Fibroblast of gingiva (primary cell): ENCODE data around the gene ZNF785.
"Not testable (repeated sequence)": the region's sequence is repeated elsewhere in the genome, so short reads cannot be mapped to it uniquely, and the experiment has no call there.

Source experiments
- DNase-seq: peaks from one replicate; pipeline ENCODE4 v3.0.0-alpha.2; 2011; ENCODE audit warnings: low read depth

The ZNF785 gene

DNA sequence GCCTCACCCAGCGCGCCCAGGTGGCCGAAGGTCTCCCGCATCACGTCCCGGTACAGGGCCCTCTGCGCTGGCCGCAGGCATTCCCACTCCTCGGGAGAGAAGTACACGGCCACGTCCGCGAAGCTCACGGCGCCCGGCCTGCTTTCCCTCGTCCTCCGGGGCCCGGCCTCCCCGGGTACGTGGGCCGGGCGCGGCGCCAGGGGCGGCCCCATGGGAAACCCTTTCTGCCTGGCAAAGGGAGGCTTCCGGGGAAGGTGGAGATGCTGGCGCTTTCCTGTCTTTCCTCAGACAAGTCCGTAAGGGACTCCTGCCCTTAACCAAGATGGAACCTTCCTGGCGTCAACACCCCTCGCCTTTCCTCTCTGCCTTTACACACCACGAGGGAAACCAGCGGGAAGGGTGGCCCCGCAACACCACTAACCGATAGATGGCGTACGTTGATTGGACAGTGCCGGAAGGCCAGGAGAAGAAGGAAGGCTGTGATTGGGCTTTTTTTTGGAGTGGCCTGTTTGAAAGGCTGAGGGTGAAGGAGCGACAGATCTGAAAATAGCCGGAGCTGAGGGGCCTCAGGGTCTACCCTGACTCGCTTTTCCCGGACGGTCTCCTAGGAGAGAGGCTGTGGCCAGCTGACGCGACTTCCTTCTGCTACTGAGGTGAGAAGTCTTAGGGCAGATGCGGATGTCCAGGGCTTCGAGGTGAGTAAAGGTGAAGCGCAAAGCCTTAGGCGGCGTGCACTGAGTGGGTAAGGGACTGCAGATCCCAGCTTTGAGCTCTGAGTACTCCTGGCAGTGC, at the start of gene ZNF785:
TSS of gene ZNF785 (minus strand) at position 298 of the 792 bp plus-strand sequence. CDS start at position 212, 86 bp downstream.
- peak; percentile 99 for DNase-seq

DNA sequence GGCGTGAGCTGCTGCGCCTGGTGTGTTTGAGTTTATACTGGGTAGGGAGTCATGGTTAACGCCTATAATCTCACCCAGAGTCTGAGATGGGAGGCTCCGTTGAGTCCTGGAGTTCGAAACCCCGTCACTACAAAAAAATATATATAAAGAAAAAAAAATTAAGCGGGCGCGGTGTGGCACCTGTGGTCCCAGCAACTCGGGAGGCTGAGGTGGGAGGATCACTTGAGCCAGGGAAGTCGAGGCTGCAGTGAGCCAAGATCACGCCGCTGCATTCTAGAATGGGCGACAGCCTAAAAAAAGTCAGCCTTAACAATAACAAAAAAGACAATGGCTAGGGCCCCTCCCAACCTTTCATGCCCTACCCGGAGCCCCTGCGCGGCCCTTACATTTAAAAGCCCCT, 48.0 kb upstream of the ZNF785 start:
- DNase-seq = no peak

DNA sequence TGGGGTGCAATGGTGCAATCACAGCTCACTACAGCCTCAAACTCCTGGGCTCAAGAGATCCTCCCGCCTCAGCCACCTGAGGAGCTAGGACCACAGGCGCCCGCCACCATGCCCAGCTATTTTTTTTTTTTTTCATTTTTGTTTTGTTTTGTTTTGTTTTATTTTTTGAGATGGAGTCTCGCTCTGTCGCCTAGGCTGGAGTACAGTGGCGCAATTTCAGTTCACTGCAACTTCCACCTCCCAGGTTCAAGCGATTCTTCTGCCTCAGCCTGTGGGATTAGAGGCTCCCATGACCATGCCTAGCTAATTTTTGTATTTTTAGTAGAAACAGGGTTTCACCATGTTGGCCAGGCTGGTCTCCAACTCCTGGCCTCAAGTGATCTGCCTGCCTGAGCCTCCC, 47.0 kb upstream of the ZNF785 start:
- not testable (repeated sequence) for DNase-seq

DNA sequence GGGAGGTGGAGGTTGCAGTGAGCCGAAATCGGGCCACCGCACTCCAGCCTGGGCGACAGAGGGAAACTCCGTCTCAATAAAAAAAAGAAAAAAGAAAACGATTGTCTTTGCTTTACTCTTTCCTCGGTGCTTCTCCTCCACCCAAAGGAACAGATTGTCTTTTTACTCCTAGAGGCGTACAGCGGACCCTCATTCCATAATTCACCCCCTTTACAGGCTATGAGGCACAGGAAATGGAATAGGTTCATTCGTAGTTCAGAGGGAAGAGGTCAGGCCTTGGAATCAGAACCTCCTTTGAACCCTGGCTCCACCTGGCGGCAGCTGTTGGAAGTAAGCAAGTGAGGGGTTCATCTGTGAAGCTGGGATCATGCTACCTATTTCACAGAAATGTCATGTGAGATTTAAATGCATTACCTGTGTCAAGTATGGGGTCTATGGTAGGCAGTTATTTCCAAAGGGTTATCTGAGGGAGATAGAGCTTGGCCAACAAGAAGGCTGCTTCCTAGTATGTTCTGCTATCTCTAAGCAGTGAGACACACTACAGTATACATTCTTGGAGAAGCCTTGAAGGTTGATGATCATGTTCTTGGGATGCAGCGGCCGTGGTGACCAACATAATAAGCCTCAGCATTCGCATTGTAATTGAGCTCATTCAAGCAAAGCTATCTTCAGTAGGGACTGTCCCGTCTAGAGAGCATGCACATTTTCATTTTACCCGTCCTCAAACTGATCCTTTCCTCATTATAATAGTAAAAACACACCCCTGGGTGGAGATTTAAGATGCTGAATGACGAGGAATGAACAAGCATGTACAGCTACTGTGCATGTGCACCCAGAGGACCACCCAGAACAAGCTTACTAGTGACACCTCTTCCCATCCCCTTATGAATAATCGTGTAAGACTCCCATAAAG, 43.4 kb upstream of the ZNF785 start:
- peak; percentile 56 for DNase-seq

DNA sequence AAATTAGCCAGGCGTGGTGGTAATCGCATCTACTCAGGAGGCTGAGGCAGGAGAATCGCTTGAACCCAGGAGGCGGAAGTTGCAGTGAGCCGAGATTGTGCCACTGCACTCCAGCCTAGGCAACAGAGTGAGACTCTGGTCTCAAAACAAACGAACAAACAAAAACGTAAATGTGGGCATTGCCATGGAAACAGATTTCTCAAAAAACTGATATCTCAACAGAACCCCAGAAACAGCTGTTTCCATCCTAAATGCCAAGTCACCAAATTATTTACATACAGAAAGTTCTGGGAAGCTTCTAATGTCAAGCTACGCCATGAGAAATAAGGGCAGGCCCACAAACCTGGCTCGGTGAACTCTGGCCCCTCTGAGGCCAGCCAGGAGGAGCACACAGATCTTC, 40.7 kb upstream of the ZNF785 start:
- no peak for DNase-seq

DNA sequence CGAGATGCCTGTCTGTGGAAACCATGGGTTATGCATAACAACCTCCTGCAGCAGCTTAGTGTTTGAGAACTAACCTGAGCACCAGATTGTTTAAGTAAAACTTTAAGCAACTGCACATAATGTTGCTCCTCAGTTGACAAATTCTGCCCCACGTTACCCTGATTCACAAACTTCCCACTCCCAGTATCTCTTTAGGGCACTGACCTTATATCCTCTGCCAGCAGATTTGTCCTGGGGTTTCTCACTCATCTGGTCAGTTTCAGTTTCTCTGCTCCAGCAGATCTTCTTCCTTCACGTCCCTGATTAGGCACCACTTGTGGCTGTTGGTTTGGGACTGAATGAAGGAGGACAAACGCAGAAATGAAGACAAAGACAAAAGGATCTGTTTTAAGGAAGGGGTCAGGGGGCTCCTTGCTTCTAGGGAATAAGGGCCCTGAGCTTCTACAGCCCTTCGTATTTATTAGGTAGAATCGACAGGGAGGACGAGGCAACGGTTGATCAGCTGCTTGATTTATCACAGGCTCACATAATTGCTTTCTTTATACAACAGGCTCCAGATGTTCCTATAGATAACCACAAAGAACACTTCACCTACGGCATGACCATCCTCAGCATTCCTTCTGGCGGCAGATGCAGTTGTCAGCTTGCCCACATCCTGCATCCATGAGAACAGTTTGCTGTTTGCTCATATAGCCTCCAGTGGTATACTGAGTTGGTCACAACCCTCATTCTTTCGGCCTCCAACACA, 38.2 kb upstream of the ZNF785 start:
- no peak for DNase-seq

DNA sequence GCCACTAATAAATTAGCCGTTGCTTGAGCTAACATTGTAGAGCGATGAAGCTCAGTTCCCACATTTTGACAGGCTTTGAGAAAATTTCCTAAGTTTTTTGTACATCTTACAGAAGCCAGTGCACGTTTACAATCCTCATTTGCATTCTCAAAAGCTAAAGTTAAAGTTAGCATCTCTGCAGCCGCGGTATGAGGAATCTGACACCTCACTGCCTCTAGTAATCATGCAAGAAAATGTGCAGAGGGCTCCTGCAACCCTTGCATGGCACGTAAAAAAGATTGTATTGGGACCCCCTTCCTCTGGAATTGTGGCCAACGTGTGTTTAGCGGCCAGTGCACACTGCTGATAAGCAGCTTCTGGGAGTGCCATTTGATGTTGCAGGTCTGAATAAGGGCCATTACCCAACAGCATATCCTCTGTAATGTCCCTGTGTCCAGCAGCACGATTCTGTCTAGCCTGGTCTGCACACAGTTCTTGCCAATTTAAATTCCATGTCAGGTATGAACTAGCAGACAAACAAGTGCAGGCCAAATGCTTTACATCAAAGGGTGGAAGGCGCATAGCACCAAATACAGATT, 37.0 kb upstream of the ZNF785 start:
- no peak for DNase-seq

DNA sequence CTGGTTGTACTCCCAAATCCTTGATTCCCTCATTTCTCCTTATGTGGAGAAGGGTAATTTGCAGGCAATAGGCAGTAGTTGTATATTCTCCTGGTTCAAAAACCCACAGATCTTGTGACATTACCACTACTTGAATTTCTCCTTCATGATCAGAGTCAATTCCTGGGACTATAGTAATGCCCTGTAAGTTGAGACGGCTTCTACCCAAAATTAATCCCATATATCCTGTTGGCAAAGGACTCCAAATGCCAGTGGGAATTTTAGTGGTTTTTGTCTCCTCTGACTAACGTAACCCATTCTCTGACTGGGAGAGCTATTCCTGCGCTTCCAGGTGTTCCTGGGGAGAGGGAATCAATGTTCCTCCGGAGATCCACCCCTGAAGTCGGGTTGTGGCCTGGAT, 36.3 kb upstream of the ZNF785 start:
- DNase-seq = peak; percentile 80

DNA sequence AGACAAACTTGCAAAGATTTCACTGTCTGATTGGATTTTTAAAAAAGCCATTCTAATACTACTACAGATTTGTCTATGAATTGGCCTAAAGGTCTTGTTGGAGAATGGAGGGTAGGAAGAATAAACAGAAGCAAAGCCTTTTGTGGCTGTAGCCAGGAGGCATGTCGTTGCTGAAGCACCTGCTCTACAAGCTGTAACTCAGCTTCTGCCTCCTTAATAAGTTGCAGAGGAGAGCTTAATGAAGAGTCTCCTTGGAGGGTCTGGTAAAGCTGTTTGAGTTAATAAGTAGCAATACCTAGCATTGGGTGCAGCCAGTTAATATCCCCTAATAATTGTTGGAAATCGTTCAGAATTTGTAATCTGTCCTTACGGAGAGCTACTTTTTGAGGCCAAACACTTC, 34.7 kb upstream of the ZNF785 start:
- DNase-seq = no peak

DNA sequence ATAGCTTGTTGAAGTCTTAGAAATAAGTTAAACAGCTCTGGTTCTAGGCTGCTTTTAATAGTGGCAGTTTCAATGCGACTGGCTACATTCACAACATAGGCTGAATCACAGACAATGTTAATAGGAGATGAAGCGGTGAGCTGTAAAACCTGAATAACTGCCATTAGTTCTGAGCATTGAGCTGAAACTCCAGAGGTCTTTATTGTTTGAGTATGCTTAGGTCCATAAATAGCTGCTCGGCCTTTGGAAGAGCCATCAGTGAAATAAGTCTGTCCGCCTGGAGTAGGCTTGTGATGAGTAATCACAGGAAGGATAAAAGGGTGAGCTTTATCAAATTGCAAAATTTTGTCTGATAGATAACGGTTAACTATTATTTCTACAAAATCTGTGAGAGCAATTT, 34.1 kb upstream of the ZNF785 start:
- DNase-seq = no peak

DNA sequence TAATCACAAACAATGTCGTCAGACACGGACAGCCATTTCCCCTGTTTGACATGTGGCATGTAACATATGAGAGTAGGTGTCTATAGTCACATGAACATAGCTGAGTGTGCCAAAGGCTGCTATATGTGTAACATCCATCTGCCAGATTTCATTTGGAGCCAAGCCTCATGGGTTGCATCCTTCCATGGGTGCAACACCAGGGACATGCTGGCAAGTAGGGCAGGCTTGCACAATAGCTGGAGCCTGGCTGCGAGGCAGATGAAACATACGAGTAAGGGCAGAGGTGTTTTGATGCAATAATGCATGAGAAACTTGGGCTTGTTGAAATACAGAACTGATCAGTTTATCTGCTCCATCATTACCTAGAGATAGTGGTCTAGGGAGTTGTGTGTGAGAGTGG, 33.7 kb upstream of the ZNF785 start:
- peak; percentile 83 for DNase-seq

DNA sequence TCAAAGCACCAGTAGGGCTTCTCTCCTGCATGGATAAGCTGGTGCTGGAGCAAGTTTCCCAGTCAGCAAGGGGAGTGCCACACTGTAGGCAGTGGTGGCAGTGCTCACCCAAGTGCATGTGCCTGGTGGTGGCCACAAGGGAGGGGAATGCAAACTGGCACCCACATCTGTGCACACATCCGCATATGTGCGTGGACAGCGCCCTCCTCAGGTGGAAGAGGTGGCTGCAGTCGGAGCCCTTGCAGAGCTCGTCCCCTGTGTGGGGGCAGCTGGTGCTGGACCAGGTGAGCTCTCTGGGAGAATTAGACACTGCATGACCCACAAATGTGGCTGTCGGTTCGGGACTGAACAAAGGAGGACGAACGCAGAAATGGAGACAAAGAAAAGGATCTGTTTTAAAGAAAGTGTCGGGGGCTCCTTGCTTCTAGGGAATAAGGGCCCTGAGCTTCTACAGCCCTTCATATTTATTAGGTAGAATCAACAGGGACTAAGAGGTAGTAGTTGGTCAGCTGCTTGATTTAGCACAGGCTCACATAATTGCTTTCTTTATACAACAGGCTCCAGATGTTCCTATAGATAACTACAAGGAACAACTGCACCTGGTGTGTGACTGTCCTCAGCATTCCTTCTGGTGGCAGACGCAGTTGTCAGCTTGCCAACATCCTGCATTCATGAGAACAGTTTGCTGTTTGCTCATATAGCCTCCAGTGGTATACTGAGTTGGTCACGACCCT, 30.0 kb upstream of the ZNF785 start:
- DNase-seq = peak; percentile 10

DNA sequence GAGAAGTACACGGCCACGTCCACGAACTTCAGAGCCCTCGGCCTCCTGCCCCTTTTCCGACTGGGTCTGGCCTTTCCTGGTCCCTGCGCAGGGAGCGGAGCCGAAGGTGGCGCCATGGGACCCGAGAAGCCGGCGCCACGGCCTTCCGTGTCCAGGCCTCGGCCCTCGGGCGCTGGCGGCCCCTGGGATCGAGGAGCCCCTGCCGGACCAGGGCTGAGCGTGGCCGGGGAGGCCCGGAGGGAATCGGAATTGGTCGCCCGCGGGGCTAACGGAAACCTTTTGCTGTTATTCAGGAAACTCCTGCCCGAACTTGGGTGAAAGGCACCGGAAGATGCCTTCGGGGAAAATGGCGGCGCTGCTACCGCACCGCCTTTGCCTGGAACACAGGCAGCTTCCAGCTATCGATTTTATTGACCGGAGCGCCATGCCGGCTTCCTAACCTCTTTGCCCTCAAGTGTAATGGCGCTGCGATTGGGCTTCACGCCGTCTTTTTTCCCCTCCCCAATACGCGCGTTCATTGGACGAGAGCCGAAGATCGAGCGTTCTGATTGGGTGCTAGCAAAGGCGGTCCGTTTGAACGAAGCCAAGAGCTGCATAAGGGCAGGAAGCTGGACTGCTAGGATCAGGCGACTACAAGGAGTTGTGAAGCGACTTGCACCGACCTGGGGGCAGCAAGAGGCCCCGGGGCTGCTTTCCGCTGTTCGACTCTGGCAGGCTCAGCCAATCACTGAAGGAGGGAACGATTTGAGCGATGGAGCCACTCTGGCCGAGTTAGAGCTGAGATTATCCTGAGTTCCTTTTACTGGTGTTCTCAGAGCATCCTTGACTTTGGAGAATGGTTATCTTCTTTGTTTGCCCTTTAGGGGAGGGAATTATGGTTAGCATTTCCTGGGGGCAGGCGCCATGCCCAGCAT, 24.7 kb upstream of the ZNF785 start, which contains the start of gene ZNF689:
TSS of gene ZNF689 (minus strand) at position 464 of the 914 bp plus-strand sequence. CDS start at position 116, 348 bp downstream.
- DNase-seq = peak; percentile 95

DNA sequence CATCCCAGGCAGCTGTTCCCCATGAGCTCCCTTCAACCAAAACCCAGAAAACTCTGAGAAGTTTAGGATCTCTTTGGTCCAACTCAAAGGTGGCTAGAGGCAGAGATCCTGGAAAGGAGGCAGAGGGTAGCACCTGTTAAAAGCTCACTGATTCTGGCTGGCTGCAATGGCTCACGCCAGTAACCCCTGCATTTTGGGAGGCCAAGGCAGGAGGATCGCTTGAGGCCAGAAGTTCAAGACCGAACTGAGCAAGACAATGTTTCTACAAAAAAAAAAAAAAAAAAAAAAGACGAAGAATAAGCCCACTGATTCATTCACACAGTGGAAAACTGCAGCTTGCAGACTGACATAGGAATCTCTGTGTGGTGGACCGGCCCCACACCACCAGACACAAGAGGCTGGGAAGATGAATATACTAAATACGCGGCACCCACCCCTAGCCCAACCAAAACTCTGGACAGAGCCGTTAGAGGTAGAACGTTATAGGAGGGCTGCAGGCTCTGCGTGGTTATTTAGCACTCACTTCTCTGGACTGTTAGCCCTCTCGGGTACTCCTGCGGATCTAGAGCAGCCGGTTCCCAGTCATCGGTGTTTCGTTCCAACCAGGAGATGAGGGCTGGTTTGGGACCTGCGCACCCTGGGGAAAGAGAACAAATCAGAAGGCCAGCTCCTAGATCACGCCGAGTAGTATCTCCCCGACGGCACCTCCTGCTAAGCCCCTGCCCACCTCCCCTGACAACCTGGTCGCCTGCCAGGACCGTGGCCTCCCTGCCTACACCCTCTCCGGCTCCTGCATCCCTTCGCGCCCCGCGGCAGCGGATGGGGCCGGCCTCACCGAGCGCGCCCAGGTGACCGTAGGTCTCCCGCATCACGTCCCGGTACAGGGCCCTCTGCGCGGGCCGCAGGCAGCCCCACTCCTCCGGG, 23.8 kb upstream of the ZNF785 start:
- peak; percentile 34 for DNase-seq

DNA sequence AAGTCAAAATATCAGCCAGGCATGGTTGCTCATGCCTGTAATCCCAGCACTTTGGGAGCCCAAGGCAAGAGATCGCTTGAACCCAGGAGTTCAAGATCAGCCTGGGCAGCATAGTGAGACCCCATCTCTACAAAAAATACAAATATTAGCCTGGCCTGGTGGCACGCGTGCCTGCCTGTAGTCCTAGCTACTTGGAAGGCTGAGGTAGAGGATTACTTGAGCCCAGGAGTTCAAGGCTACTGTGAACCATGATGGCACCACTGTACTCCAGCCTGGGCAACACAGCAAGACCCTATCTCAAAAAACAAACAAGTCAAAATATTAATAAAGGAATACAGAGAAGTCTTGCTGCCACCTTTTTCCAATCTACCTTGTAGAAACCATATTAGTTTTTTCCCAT, 20.5 kb upstream of the ZNF785 start:
- no peak for DNase-seq

DNA sequence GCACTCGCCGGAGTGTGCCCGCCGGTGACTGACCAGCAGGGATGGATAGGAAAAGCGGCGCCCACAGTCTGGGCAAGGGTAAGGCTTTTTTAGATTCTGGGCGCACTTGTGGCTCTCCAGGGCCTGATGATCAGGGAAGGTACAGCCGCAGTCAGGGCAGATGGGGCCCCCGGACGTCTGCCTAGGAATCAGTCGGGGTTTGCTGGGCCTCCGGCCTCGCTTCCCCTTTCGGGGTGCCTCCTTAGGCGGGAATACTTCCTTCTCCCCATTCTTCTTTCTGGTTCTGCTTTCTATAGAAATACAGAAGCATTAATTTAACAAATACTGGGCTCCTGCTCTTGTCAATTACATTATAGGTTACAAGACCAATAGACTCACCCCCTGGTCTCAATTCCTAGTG, 19.7 kb upstream of the ZNF785 start:
- no peak for DNase-seq

DNA sequence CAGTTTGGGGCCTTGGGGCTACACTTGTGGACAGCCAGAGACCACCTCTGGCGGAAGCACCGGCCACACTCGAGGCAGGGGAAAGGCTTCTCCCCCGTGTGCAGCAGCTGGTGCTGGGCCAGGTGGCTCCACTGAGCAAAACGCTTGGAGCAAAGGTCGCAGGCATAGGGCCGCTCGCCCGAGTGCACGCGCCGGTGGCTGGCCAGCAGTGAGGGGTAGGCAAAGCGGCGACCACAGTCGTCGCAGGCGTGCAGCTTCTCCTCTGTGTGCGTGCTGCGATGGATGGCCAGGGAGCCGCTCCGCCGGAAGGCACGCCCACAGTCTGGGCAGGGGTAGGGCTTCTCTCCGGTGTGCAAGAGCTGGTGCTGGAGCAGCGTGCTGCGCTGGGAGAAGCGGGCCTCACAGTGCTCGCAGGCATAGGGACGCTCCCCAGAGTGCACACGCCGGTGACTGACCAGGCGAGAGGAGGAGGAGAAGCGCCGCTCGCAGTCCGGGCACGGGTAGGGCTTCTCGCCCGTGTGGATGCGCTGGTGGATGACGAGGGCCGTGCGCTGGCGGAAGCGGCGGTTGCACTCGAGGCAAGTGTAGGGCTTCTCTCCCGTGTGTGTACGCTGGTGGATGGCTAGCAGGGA, 18.9 kb upstream of the ZNF785 start:
- no peak for DNase-seq

DNA sequence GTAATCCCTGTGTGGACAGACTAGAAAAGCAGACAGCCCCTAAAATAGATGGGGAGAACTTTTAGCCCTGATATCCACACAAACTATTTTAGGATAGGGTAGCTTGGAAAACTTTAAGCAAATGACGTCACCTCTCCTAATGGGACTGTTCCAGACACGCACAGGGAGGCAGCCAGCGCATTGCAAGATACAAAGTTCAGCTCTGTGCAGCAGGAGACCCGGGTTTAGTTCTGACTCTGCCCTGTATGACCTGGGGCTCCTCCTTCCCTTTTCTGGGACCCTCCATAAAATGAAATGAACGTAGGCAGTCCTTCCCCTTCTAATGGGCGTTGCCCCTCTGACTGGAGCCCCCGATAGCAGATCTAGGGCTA, 18.4 kb upstream of the ZNF785 start:
- DNase-seq = no peak
